Omental fat pad (tissue), 4 donors: Measurements from ENCODE around the gene GPR37L1. TPM values are rescaled to one million over a fixed set of nuclear protein-coding genes. Genes with fewer than 3 reads are reported as not detected.
"Not testable (repeated sequence)": the region's sequence is repeated elsewhere in the genome, so short reads cannot be mapped to it uniquely, and the experiment has no call there.

Experiments used
- ATAC-seq: fragments of 150-250 bp; one replicate; pipeline ENCODE4 v1.9.1; 2016; ENCODE audit warnings: mild to moderate bottlenecking, moderate library complexity; ENCODE audit not compliant: low FRiP score
- DNase-seq: peaks from one replicate; pipeline ENCODE4 v3.0.0-alpha.2; 2019; ENCODE audit warnings: low spot score
- total RNA-seq, 4 donors: library from RNA; depleted of rRNA; stranded (reverse); fragments of >200 nt; gene quantifications; one replicate each; pipeline ENCODE4 v1.1.0, GENCODE V29; 2016
- TF ChIP-seq, protein P1 (sequence below), 3 donors: fragments of 450-650 bp; IDR thresholded peaks; one replicate each; pipeline ENCODE4 v1.5.1; 2016 to 2017; ENCODE audit warnings: antibody characterized with exemption in 3 of 3, mild to moderate bottlenecking in 3 of 3, moderate library complexity in 2 of 3

Gene GPR37L1
- total RNA-seq, 4 donors from 2014 or later = 0.16 TPM; not detected in 3

DNA sequence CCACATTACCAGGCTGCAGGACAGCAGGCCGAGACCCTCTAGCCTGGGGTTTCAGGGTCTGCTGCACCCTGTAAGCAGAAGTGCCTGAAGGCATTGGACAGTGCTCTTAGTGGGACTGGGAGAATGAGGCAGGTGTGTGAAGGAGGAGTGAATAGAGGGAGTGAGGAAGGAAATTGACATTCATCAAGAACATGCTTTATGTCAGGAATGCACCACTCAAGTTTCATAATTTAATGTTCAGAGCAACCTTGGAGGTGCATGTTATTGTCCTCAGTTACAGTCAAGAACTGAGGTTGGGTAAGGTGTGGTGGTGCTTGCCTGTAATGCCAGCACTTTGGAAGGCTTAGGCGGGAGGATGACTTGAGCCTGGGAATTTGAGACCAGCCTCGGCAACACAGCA, 11.7 kb upstream of the GPR37L1 start:
- TF ChIP-seq, protein P1, sequence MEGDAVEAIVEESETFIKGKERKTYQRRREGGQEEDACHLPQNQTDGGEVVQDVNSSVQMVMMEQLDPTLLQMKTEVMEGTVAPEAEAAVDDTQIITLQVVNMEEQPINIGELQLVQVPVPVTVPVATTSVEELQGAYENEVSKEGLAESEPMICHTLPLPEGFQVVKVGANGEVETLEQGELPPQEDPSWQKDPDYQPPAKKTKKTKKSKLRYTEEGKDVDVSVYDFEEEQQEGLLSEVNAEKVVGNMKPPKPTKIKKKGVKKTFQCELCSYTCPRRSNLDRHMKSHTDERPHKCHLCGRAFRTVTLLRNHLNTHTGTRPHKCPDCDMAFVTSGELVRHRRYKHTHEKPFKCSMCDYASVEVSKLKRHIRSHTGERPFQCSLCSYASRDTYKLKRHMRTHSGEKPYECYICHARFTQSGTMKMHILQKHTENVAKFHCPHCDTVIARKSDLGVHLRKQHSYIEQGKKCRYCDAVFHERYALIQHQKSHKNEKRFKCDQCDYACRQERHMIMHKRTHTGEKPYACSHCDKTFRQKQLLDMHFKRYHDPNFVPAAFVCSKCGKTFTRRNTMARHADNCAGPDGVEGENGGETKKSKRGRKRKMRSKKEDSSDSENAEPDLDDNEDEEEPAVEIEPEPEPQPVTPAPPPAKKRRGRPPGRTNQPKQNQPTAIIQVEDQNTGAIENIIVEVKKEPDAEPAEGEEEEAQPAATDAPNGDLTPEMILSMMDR (IDR thresholded peaks at IDR 0.05) = no peak
- ATAC-seq (no peak), DNase-seq (no peak)

DNA sequence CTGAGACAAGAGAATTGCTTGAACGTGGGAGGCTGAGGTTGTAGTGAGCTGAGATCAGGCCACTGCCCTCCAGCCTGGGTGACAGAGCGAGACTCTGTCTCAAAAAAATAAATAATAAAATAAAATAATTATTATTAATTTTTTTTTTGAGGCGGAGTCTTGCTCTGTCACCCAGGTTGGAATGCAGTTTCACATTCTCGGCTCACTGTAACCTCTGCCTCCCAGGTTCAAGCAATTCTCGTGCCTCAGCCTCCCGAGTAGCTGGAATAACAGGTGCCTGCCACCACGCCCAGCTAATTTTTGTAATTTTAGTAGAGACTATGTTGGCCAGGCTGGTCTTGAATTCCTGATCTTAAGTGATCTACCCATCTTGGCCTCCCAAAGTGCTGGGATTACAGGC, 11.1 kb upstream of the GPR37L1 start:
- DNase-seq, ATAC-seq: not testable (repeated sequence)

DNA sequence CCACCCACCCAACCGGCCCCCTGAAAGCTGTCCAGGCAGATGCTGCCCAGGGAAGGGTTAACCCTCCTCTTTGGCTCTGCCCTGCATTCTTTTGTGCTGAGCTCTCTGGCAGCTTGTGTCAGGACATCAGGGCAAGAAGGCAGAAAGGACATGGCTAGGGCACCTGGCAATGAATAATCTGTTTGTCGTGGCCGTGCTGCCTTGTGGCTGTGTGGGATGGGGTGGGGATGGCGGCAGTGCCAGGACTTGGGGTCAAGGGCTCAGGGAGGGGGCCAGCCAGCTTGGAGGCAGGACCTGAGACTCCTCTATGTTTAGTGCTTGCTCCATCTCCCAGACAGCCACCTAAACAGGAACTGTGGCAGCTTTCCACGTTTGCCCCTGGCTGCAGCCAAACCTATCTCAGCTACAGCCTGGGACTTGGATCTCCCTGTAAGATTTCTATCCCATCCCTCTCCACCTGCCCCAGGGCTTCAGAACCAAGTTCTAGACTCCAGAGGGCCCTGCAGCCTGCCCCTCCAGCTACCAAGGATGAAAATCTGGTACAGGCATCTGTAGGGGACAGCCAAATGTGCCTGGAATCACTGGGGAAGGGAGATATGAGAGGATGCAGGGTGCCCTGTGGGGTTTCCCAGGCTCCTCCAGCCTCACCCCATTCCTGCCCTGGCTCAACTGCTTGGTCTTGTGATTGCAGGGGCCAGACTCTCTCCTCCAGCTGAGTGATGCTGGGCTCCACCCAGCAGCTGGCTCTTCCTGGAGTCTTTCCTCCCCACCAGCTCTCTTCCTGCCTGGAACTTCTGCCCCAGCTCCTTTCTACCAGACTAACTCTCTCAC, 9.6 kb upstream of the GPR37L1 start:
- peak; percentile 58 for ATAC-seq
- DNase-seq = no peak
- TF ChIP-seq, protein P1 (IDR thresholded peaks at IDR 0.05) = no peak

DNA sequence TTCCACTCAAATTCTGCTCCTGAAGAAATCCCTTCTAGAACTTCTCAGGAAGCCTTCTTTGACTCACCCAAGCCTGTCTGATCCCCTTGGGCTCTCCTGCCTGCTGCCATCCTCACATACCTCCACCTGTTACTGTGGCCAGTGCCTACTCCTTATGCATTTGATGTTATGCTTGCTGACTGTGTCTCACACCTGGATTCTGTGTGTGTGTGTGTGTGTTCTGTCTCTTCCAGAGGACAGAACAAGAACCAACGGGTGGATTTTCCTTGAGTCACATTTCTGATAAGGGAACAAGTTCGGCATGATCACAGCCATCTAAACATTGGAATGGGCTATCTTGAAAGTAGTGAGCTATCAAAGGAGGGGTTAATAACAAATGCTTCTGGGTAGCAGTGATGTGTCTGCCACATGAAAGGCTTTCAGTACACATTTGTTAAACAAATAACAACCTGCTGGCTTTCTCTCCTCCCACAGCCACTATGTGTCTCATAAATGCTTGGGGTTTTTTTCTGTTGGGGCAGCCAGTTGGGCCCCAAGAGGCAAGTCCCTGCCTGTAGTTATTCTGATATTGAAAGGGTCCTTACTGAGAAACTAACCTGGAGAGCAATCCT, 8.9 kb upstream of the GPR37L1 start:
- TF ChIP-seq, protein P1 (IDR thresholded peaks at IDR 0.05) = no peak
- ATAC-seq (no peak), DNase-seq (no peak)

DNA sequence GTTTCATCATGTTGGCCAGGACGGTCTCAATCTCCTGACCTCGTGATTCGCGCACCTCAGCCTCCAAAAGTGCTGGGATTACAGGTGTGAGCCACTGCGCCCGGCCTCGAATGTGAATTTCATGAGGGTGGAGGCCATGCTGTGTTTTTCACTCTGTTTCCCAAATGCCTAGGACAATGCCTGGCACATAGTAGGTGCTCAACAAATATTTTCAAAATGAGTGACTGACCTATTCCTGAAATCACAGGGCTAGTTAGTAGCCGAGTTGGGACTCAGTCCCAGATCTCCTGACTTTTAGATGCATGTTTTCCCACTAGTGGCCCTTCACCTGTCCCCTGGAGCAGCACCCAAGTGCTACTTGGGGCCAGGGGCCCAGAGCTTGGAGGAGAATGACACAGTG, 6.4 kb upstream of the GPR37L1 start:
- DNase-seq = no peak
- ATAC-seq = no peak
- TF ChIP-seq, protein P1 (IDR thresholded peaks at IDR 0.05) = no peak

DNA sequence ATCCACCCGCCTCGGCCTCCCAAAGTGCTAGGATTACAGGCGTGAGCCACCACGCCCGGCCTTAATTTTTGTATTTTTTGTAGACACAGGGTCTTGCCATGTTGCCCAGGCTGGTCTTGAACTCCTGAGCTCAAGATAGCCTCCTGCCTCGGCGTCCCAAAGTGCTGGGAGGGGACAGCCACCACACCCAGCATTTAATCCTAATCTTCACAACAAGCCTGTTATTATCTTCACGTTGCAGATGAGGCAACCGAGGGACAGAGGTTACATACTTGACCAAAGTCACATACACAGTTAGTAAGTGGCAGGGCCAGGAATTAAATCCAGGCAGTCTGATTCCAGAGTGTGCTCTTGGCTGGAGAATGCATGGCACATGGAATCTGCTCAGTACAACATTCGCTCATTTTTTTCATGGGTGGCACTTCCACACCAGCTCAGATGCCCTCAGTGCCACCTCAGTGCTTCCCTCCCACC, 4.8 kb upstream of the GPR37L1 start:
- no peak for DNase-seq
- ATAC-seq = no peak
- TF ChIP-seq, protein P1 (IDR thresholded peaks at IDR 0.05) = no peak

DNA sequence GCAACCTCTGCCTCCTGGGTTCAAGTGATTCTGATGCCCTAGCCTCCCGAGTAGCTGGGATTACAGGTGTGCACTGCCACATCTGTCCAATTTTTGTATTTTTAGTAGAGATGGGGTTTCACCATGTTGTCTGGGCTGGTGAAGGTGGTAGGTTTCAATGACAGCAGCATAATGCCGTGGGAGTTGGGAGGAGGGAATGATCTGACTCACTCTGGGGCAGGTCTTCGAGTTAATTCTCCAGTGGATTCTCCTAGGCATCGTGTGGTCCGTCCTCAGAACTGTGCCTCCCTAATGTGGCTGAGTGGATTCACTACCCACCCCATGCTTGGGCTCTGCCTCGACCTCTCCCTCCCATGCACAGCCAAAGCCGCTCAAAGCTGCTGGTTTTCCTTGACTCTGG, 1.7 kb upstream of the GPR37L1 start:
- DNase-seq = no peak
- no peak for ATAC-seq
- TF ChIP-seq, protein P1 (IDR thresholded peaks at IDR 0.05) = no peak
